Measurements from ENCODE around the gene EMC8.

Gene EMC8

DNA sequence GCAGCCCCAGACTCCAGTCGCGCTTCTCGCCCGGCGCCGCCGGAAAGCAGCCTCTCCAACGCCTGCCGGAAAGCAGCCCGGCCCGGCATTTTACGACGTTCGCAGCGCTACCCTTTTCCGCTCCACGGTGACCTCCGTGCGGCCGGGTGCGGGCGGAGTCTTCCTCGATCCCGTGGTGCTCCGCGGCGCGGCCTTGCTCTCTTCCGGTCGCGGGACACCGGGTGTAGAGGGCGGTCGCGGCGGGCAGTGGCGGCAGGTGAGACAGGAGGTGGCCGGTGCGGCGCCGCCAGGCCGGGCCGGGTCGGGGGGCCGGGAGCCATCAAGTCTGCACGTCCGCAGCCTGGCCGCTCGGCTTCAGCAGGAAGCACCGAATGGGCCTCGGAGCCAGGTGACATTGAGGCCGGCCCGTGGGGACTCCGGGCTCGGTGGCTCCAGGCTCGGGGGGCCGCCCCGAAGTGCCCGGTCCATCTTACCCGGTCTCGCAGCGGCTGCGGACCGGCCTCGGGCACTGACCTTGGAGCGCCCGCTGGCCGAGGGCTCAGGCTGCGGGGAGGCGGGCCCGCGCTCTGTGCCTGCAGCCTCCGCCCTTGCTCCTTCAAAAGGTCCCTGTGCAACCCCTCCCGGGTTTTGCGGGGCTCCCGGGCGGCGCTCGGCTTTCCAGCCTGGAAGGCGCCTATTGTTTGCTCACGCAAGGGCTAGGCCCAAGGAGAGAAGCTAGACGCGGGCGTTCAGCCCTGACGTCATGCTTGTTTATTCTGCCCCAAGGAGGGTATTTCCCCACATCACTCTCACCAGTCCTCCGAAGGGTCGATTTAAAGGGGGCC, at the start of gene EMC8, which contains the start of gene COX4I1:
Gene EMC8 (minus strand): TSS at position 48 of the 824 bp plus-strand sequence. CDS start 249 bp downstream, outside the sequence.
Gene COX4I1 (plus strand): TSS at position 199 of the 824 bp plus-strand sequence. CDS start 1,511 bp downstream, outside the sequence.
- Mint-ChIP-seq H3K4me1 (peaks cover 36 to 55% of the 10 kb centered on the region in 2 donors), H3K9me3 (no peaks in the 10 kb centered on the region), H3K27ac (peak within 1 kb of the TSS; percentile 98), H3K27me3 (no peaks in the 10 kb centered on the region), H3K4me3 (peak within 1 kb of the TSS; percentile 95 to 96), H3K36me3 (peaks cover 35 to 52% of the 10 kb centered on the region in 2 donors)
- peak; percentile 92 to 95 for ATAC-seq (replicated peaks)
- DNase-seq = peak; percentile 91

DNA sequence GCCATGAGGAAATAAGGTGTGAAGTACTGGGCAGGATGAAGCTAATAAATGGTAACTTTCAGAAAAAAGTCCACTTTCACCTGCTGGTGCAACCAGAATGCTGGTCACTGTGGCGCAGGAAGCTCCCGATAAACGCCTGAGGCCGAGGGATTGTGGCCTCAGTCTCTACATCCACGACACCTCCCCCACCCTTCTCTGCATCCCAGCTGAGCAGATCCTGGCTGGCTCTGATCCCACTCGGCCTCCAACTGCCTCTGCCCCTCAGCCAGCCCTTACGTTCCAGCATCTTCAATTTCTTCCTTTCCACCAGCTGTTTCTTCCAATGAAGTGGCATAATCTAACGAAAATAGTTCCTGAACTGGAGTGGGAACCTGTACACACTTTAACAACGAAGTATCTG, 49.6 kb upstream of the EMC8 start:
- H3K4me1 Mint-ChIP-seq = peaks cover 35 to 54% of the 10 kb centered on the region in 2 donors

DNA sequence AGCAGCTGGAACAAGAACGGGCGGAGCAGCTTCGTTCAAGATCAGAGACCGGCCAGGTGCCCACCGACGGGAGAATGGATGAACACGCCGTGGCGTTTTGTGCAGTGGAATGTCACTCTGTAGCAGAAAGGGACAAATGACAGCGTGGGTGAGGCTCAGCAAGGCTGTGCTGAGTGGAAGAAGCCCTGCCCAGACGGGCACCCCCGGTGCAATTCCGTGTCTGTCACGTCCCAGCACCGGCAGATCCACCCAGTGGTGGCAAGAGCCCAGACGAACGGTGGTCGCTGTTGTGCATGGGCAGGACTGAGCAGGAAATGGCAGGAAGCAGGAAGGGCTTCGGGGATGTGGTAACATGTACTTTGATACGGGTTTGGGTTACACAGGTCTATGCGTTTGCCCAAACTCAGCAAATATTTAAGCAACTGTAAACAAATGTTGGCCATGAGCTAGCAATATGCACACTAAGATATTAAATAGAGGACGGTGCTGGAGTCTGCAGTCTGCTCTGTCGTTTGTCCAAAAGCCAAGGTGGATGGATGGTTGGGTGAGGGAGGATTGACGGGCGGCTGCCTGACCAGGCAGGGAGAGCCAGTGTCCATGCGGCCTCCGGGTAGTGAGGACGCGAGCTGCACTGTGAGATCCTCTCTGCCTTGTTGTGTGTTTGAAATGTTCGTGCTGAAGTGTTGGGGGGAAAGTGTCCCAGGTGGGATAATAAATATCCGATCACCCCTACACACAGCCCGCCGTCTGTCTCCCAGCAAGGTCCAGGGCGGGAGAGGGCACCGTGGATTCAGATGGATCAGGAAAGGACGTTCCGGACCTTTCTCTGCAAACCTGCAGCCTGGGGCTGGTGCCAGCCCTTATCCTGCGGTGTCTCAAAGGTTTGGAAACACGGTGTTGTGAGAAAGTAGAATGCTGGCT, 48.6 kb upstream of the EMC8 start:
- DNase-seq (no peak), ATAC-seq (replicated peaks) (no peak)
- Mint-ChIP-seq H3K27me3 (peaks cover 5 to 23% of the 10 kb centered on the region in 2 donors), H3K9me3 (no peaks in the 10 kb centered on the region), H3K36me3 (peaks cover 0 to 4% of the 10 kb centered on the region in 2 donors), H3K4me3 (no peak overlapping the region), H3K27ac (no peak overlapping the region), H3K4me1 (peaks cover 28 to 45% of the 10 kb centered on the region in 2 donors)

More for the DNA sequence above, 49.6 kb upstream of the EMC8 start:
- Mint-ChIP-seq H3K9me3 (no peaks in the 10 kb centered on the region), H3K36me3 (peaks cover 0 to 4% of the 10 kb centered on the region in 2 donors), H3K27me3 (peaks cover 5 to 17% of the 10 kb centered on the region in 2 donors), H3K27ac (no peak overlapping the region), H3K4me3 (no peak overlapping the region)
- no peak for DNase-seq
- ATAC-seq (replicated peaks) = no peak

GRCh38 chr16:85847036-85847435, 47.7 kb upstream of the EMC8 start:
- no peak for ATAC-seq (replicated peaks)
- no peak for DNase-seq
- peaks cover 28 to 41% of the 10 kb centered on the region in 2 donors for H3K4me1 Mint-ChIP-seq
- H3K36me3 Mint-ChIP-seq = peaks cover 0 to 4% of the 10 kb centered on the region in 2 donors
- H3K4me3 Mint-ChIP-seq = no peak overlapping the region
- peaks cover 5 to 23% of the 10 kb centered on the region in 2 donors for H3K27me3 Mint-ChIP-seq
- H3K27ac Mint-ChIP-seq = no peak overlapping the region
- H3K9me3 Mint-ChIP-seq = no peaks in the 10 kb centered on the region

DNA sequence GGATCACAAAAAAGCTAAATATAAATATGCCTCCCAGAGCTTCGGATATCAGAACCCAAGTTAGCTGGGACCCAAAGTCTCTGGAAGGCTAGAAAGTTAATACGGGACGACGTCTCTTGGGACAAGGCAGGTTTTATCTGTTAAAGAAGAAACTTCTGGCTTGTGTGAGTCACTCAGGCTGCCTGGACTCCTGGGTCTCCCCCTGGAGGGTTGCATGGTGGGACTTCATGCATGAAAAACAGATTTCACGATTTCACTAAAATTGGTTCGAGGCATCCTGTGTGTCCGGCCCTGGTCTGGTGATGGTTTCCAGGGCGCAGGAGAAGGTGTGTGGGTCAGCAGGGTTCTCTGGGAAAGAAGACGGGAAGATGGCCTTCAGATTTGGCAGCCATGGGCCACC, 47.1 kb upstream of the EMC8 start:
- H3K27me3 Mint-ChIP-seq = peaks cover 5 to 23% of the 10 kb centered on the region in 2 donors
- no peak overlapping the region for H3K27ac Mint-ChIP-seq
- DNase-seq = no peak

DNA sequence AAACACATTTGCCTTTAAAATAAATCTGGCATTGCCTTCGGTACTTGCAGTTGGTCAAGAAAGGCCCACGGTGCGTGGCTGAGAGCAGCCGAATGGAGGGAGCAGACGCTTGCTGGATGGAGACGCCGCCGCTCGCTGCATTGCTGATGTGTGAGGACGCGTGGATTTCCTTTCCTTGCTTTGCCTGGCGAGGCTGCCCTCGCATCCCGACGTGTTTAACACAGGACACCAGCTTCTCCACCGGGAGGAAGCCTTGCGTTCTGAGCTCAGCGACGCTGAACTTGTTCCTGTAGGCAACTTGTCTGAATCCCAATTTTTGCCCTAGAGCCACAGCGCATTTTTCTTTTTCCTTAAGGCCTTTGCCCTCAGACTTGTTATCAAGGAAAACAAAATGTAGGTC, 45.9 kb upstream of the EMC8 start:
- no peak for ATAC-seq (replicated peaks)
- peaks cover 0 to 4% of the 10 kb centered on the region in 2 donors for H3K36me3 Mint-ChIP-seq
- no peak for DNase-seq
- H3K4me1 Mint-ChIP-seq = peaks cover 18 to 36% of the 10 kb centered on the region in 2 donors
- no peaks in the 10 kb centered on the region for H3K9me3 Mint-ChIP-seq
- peaks cover 5 to 23% of the 10 kb centered on the region in 2 donors for H3K27me3 Mint-ChIP-seq
- no peak overlapping the region for H3K27ac Mint-ChIP-seq
- H3K4me3 Mint-ChIP-seq = no peak overlapping the region

More for the DNA sequence above, 47.1 kb upstream of the EMC8 start:
- Mint-ChIP-seq H3K9me3 (no peaks in the 10 kb centered on the region), H3K4me3 (peak overlapping the region in 1 of 2 donors; percentile 36), H3K36me3 (peaks cover 0 to 4% of the 10 kb centered on the region in 2 donors), H3K4me1 (peaks cover 27 to 40% of the 10 kb centered on the region in 2 donors)
- peak in 1 of 2 donors; percentile 53 for ATAC-seq (replicated peaks)

GRCh38 chr16:85844786-85845185, 45.4 kb upstream of the EMC8 start:
- Mint-ChIP-seq H3K4me1 (peaks cover 18 to 41% of the 10 kb centered on the region in 2 donors), H3K27me3 (peaks cover 5 to 23% of the 10 kb centered on the region in 2 donors), H3K36me3 (peaks cover 0 to 4% of the 10 kb centered on the region in 2 donors), H3K4me3 (no peak overlapping the region), H3K27ac (no peak overlapping the region), H3K9me3 (no peaks in the 10 kb centered on the region)
- DNase-seq (no peak), ATAC-seq (replicated peaks) (peak; percentile 83 to 84)

- Mint-ChIP-seq H3K9me3 (no peaks in the 10 kb centered on the region), H3K4me3 (no peak overlapping the region), H3K27ac (no peak overlapping the region), H3K36me3 (peaks cover 0 to 4% of the 10 kb centered on the region in 2 donors), H3K27me3 (peaks cover 5 to 23% of the 10 kb centered on the region in 2 donors), H3K4me1 (peaks cover 22 to 47% of the 10 kb centered on the region in 2 donors)
- DNase-seq (no peak), ATAC-seq (replicated peaks) (no peak)
These were observed 44.8 kb upstream of the EMC8 start for GRCh38 chr16:85844169-85844481.

GRCh38 chr16:85843471-85844168, 44.3 kb upstream of the EMC8 start:
- Mint-ChIP-seq H3K9me3 (no peaks in the 10 kb centered on the region), H3K36me3 (peaks cover 0 to 4% of the 10 kb centered on the region in 2 donors), H3K27me3 (peaks cover 5 to 23% of the 10 kb centered on the region in 2 donors), H3K4me1 (peaks cover 27 to 52% of the 10 kb centered on the region in 2 donors), H3K4me3 (no peak overlapping the region), H3K27ac (no peak overlapping the region)
- DNase-seq = no peak
- no peak for ATAC-seq (replicated peaks)

DNA sequence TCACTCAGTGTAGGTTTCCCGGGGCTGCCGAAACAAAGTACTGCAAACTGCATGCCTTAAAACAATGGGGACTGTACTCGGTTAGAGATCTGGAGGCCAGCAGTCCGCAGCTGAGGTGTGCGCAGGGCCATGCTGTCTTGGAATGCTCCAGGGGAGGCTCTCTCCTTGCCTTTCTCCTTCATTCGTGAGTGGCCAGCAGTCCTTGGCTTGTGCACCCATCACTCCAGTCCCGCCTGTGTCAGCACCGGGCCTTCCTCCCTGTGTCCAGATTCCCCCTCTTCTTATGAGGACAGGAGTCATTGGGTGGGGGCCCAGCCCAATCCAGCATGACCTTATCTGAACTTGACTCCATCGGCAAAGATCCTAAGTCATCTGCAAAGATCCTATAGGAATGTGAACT, 43.5 kb upstream of the EMC8 start:
- Mint-ChIP-seq H3K36me3 (peaks cover 0 to 4% of the 10 kb centered on the region in 2 donors), H3K9me3 (no peaks in the 10 kb centered on the region), H3K4me1 (peaks cover 25 to 54% of the 10 kb centered on the region in 2 donors), H3K27me3 (peaks cover 5 to 23% of the 10 kb centered on the region in 2 donors), H3K27ac (no peak overlapping the region), H3K4me3 (no peak overlapping the region)
- DNase-seq = no peak
- no peak for ATAC-seq (replicated peaks)

DNA sequence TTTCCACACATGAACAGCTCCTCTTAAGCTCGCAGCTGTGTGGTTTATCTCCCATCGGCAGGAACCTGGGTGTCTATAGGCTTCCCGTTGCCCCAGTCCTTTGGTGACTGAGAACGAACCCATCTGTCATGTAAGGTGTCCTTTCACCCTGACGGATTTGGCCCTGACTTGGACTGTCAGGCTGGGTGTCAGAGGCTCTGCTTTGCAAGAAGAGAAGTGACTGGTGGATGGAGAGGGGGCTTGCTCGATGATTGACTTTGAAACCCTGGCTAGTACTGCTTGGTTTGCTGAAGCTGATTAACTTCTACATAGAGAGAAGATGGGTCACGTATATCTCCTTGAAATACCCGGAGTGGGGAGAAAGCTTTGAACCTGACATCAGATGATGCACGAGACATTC, 43.1 kb upstream of the EMC8 start:
- ATAC-seq (replicated peaks) = no peak

DNA sequence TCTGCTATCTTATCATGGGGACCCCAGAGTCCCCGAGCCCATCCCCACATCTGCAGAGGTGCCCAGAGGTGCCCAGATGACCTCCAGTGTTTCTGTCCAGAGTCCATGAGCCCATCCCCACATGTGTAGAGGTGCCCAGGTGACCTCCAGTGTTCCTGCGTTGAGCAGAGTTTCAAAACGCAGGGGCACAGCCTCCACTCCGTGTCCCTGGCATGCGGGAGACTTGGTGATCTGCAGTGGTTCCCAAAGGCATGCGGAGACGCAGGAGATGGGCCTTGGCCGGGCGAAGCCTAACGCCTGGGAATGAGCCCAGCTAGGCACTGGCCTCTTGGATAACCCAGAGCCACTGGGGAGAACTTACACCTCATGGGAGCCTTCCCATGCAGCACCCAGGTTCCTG, 41.5 kb upstream of the EMC8 start:
- no peak overlapping the region for H3K27ac Mint-ChIP-seq
- H3K4me3 Mint-ChIP-seq = no peak overlapping the region
- ATAC-seq (replicated peaks) = no peak
- H3K4me1 Mint-ChIP-seq = peaks cover 15 to 36% of the 10 kb centered on the region in 2 donors
- no peaks in the 10 kb centered on the region for H3K9me3 Mint-ChIP-seq
- no peak for DNase-seq
- peaks cover 4 to 14% of the 10 kb centered on the region in 2 donors for H3K27me3 Mint-ChIP-seq
- H3K36me3 Mint-ChIP-seq = peaks cover 0 to 4% of the 10 kb centered on the region in 2 donors

More for the DNA sequence above, 43.1 kb upstream of the EMC8 start:
- H3K9me3 Mint-ChIP-seq = no peaks in the 10 kb centered on the region
- no peak overlapping the region for H3K27ac Mint-ChIP-seq
- H3K36me3 Mint-ChIP-seq = peaks cover 0 to 4% of the 10 kb centered on the region in 2 donors
- H3K27me3 Mint-ChIP-seq = peaks cover 5 to 23% of the 10 kb centered on the region in 2 donors
- no peak overlapping the region for H3K4me3 Mint-ChIP-seq
- no peak for DNase-seq
- H3K4me1 Mint-ChIP-seq = peaks cover 22 to 50% of the 10 kb centered on the region in 2 donors

DNA sequence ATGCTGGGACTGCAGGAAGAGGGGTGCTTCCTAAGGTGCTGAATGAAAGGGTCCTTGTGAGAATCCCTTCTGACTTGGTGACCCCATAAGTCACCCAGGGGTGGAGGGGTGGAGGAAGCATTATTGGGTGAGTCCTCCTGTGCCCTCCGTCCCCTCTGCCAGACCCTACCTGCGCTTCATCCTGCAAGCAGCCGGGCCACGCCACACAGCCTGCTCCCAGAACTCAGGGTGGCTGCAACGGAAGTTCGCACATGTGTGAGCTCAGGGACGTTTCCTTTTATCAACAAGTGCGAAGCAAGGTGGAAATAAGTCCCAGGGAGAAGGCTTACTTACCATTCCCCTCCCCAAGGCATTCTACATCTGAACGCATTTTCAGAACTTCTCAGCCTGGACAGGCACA, 41.1 kb upstream of the EMC8 start:
- ATAC-seq (replicated peaks) = no peak
- Mint-ChIP-seq H3K36me3 (peaks cover 0 to 4% of the 10 kb centered on the region in 2 donors), H3K4me1 (peaks cover 15 to 36% of the 10 kb centered on the region in 2 donors), H3K4me3 (no peak overlapping the region), H3K27ac (no peak overlapping the region), H3K27me3 (peaks cover 4 to 14% of the 10 kb centered on the region in 2 donors), H3K9me3 (no peaks in the 10 kb centered on the region)
- DNase-seq = no peak
